DMS153 treated with DMSO at 0.1 percent for 48 hours (cell line): ENCODE measurements around the gene TTC12.

Experiments used
- DNase-seq: peaks from one replicate; lab custom pipeline; 2025; ENCODE audit not compliant: unreplicated experiment; lab: John Stamatoyannopoulos, UW

The TTC12 gene

DNA sequence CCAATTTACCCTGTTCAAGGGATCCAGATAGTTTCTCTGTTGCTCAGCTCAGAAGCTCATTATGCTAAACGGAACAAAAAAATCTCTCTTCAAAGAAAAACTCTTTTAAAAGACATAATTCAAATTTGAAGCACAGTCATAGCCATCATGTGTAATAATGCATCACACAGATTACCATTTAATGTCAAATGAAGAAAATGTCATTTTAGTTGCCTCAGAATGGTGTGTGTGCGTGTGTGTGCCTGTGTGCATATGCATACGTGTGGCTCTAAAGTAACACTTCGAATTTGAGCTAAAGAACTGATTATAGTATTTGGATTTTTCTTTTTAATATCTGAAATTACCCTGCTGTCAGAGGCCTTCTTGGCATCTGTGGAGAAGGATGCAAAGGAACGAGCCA, 9.9 kb downstream of the TTC12 start:
- DNase-seq = no peak

DNA sequence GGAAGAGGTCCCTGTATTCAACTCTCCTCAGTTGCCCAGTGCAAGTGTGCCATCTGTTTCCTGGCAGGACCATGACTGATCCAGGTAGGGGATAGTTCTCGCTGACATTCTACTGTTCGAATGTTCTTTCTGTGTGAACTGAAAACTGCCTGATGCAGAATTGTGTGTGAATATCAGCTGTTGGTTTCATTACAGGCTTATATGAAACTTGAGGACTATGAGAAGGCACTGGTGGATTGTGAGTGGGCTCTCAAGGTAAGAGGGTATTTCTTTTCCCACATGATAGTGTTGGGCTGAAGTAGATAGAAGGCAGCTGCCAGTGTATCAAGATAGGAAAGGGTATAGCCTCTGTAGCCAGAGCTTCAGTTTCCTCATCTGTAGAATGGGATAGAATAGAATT, 15.3 kb downstream of the TTC12 start:
- DNase-seq = no peak

DNA sequence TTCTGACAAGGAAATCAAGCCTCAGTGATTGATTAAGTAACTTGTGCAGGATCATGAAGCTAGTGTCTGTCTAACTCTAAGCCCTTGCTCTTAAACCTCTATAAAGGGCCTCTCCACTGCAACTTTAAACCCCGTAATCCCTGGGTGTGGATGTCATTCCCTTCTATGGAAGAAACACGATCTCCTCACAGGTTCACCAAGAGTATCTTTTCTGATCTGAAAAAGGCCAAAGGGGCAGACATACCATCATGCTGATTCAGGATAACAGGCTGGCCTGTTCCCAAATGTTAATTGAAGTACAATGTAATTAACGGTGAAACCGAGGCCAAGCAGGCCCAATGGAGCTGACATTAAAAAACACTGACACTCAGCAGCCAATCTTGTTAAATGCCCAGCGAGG, 17.1 kb downstream of the TTC12 start:
- no peak for DNase-seq

DNA sequence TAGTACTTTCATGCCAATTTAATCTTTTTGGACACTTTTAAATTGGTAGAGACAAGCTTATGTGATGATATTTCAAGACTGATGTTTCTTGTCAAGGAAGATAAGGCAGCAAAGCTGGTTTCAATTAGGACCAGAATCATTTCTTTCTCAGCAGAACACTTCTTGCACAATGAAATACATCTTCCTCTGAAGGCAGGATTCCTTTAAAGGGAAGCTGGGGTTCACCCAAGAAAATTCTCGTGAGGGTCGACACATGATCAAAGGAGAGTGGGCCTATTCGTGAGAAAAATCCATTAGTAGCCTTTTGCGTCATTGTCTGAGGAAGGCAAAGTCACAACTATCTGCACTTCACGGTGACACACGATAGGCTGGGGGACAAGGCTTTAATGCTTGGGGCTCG, 17.6 kb downstream of the TTC12 start:
- DNase-seq = no peak

DNA sequence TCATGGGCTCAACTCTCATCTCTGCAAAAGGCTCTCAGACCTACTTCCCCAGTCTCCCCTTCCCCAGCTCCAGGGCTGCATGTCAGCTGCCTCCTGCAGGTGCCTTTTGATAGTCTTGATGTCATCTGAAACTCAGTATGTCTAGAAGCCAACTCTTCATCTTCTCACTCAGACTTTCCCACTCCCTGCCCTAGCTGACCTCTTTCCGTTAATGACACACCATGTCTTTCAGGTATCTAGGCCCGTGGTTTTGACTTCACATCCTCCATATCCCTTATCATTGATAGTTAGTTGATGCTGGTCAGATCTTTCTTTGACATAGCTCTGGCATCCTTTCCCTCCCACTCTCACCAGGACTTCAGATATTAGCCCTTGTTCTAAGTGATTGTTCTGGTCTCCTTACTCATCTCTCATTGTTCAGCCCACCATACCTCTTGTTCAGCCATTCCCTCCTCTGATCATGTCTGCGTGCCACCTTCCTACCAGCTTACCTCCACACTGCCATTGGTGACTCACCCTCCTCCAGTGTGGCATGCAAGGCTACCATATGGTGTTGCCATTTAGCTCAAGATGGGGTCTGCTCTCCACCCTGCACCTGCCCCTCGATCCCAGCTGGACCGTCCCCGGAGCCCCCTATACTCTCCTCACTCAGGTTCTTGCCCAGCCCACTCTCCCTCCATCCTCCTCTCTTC, 18.4 kb downstream of the TTC12 start:
- DNase-seq = no peak

DNA sequence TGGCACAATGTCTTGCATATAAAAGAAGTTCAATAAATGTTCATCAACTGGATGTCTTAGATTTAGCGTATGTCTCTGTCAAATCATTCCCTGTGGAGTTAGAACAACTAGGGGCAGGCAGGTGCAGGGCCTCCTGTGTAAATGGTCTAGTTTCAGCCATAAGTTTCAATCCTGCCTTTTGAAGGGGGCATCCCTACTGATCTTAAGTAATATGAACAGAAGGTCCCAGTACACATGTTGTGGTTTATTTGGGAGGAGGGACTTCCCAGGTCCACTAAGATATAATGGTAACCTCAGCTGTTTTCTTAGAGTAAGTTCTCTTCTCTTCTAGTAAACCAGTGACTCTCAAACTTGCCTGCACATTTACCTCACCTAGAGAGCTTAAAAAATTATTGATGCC, 19.8 kb downstream of the TTC12 start:
- no peak for DNase-seq

DNA sequence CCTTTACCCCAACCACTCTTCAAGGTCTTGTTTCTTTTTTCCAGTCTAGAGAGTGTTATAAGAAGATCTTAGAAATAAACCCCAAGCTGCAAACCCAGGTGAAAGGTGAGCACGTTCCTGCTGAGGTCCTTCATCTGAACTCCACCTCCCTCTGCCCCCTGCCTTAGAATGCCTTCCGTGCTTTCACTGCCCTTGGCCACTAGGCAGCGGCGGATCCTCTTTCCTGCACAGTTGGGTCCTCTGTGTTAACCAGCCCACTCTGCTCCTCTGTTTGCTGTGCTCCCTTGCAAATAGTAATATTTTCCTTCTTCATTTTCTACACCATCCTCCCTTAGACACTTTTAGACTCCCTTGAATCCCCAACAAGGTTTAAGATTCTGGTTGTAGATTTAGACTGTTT, 24.3 kb downstream of the TTC12 start:
- no peak for DNase-seq

DNA sequence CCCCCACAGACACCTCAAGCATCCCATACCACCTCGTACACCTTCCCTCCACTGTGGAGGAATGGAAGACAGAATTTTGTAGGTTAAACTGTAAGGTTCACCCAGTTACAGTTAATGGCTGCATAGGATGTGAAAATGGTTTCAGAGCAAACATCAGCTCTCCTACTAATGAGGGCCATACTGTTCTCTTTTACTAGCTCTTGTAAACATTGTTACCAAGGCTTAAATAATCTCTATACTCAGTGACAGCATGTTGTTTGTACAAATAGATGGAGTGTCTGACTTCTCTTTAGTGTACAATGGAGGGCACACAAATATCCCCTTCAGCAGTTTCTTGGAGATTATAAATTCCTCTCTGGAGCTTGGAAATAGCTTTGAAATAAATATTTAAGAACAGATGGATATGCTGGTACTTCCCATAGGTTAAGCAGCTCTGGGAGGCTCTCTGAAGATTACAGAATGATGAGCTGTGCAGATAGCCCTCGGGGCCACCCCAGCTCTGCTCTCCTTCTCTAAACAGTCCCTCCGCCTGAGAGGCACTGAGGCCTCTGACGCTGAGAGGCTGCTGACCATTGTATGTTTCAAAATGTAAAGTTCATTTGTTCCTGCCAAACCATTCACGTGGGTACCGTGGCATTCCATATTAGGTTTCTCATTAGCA, 25.7 kb downstream of the TTC12 start:
- DNase-seq = no peak

DNA sequence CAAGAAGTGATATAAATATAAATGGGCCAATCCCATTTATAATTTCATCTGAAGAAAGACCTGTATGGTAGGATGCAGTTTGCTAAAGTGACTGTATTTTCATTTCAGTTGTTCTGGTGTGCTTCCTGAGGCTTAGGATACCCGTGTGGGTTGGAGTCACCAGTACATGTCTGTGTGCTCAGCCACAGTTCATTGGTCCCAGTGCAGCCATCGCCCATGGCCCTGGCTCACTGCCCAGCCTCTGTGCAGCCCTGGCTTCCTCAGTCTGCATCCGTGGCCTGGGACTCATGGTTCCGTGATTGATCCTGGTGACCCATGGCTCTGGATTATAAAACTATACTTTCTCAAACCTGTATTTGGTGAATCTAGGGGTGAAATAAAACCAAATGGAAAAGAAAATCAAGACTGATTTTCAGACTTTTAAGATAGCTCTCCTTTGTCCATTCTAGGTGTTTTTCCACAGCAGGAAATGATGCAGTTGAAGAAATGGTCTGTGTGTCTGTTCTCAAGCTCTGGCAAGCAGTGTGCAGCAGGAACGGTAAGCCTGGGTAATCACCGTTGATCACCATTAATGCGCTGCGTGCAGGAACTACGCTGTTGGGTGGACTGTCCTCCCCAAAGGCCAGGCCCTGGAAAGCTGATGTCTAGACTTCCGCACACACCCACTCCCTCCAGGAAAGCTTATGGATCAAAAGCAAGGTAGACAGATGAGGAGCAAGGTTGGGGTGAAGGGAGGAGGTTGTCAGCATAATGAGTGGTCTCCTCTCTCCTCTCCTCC, 27.2 kb downstream of the TTC12 start:
- peak; percentile 26 for DNase-seq

DNA sequence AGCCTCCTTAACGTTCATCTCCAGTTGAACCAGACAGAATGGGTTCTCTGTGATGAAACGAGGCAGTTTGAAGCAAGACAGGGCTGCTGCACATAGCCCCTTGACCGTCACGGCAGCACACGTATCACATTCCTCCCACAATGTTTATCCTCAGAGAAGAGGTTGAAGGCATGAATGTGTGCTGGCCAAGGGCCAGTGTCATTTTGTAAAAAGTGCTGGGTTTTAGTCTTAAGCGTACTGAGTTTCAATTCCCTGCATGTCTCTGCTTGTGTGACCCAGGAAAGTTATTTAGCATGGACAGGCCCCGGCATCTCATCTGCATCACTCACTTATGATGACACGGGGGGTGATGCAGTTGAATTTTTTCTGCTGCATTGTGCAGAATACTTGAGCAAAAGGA, 31.6 kb downstream of the TTC12 start:
- DNase-seq = no peak

DNA sequence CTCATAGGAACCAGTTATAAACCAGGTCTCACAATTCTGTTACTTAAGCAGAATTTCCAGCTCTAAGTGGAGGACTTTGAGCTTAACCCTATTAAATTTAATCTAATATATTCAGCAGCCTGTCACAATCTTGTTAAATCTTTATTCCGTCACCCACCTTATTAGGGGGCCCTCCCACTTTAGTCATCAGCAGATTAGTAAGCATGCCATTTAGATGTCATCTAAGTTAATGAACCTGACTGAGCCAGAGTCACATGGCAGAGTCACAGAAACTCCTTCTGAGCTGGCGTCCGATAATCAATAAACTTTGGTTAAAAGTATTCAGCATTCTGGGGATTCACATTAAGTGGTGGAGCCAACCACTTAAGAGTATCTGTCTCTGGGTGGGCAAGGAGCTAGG, 35.1 kb downstream of the TTC12 start:
- DNase-seq = no peak

DNA sequence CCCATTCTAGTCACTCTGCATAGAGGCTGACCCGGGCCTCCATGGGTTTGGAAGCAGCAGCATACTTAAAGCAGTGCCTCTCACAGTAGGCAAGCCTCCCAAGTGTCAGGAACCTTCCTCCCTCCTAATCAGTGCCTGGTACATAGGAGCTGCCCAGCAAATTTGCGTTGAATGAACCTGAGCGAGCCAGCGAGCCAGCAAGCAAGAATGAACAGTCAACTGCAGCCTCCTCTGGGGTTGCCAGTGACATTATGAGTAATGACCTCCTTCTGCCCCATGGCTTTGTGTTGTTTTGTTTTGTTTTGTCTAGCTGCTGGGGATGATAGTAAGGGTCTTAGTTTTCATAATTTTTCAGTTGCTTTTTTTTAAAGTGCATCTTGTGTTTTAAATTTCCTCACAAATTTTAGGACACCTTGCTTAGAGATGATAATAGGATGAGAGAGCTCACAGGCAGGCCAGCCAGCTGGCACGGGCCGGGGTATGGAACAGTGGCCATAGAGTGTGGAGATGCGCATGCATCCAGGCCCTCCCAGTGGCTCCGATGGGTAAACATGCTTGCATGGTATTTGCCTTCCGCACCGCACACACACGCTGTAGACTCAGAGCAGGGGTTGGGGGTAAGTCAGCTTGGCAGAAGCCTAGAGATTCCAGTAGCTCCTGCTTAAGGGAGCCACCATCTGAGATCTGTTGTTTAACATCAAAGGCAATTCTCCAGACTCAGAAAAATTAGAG, 36.1 kb downstream of the TTC12 start:
- DNase-seq = no peak

DNA sequence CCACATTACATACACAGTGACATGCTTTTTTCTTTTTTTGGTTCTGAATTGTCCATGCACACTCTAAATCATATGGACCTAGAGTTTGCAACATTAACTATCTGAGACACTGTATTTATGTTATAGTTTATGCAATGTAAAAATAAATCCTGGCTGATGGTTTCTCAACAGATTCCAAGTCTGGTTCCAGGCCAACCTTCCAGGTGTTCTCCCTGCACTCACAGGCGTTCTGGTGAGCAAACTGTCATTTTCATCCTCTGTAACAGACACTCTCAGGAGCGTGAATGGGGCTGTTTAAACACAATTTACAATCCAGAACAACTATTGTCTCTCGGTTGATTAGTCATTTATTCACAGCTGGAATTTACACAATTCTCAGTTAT, 36.7 kb downstream of the TTC12 start:
- DNase-seq = no peak

DNA sequence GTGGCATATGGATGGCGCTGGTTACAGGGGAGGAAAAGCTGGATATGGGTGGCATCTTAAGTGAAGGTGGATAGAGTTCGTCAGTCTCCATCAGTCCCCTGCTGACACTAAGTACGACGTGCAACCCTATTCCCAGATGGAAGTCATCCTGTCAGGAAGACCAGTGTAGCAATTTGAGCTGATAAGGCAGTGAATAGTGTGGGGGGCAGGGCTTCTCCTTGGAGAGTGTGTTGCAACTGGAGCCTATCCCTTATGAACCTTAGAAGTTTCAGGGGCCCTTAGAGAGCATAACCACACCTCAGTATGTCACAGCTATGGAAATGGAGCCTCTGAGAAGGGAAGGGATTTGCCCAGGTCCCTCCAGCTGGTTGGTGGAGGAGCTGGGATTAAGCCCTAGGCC, 37.1 kb downstream of the TTC12 start:
- DNase-seq = no peak

DNA sequence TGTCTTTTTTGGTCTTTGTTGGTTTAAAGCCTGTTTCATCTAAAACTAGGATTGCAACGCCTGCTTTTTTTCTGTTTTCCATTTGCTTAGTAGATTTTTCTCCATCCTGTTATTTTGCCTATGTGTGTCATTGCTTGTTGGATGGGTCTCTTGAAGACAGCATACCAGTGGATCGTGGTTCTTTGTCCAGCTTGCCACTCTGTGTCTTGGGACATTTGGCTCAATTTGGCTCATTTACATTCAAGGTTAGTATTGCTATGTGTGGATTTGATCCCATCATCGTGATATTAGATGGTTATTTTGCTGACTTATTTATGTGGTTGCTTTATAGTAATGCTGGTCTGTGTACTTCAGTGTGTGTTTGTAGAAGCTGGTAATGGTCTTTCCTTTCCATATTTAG, 41.8 kb downstream of the TTC12 start:
- DNase-seq = no peak

DNA sequence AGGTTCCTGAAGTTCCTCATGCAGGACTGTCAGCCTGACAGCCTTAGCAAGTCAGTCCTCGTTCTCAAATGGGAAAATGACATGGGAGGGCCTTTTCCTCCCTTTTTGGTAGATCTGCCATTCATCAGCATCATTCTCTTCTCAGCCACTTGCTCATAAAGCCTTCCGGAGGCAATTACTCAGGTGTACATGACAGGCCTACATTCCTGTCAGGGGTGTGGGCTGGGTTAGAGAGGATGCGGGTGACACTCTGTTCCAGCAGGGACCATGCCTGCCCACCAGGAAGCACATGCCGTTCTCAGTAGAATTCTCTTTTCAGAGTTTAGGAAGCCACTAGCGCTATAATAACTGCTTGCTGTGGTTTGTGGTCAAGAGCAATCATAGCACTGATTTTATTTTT, 49.0 kb downstream of the TTC12 start:
- no peak for DNase-seq

DNA sequence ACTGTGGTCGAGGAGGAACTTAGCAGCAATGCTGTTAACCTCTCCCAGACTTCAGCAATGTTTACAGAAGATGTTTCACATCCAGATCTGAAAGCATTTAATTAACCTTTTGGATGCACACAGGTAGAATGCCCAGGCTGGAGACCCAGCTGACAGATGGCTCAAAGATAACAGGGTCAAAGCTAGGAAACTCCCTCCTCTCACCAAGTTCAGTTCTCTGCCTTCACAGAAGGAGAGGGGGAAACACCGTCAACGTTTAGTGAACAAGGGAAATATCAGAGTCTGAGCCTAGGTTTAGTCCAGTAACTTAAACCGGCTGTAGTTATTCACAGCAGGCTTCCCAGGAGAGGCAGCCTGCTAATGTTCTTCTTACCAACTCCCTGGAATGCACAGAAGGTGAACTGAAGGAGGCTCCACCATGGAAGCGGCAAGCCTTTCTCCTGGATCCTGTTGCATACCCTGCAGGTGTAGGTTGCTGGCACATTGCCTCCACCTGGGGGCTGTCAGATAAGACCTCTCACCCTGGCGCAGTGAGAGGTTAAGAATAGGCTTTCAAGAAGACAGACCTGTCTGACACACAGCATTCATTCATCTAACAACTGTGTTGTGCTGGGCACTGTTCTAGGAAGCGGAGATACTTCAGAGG, 49.7 kb downstream of the TTC12 start:
- no peak for DNase-seq

DNA sequence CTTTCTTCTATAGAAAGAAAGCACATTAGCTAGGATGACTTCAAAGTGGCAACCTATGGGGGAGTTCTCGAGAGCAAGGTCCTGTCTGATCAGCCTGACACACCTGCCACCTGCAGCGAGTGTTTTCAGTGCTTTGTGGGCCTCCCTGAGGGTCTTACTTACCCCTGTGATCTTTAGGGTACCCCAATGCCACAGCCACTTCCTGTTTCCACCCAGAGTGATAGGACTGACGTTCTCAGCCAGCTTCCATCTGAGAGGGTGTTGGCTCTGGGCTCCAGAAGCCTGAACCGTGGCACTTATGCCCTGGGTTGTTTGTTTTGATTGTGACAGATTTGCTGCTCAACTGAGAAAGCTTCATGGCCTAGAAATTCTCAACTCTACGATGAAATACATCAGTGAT, 51.5 kb downstream of the TTC12 start:
- no peak for DNase-seq

DNA sequence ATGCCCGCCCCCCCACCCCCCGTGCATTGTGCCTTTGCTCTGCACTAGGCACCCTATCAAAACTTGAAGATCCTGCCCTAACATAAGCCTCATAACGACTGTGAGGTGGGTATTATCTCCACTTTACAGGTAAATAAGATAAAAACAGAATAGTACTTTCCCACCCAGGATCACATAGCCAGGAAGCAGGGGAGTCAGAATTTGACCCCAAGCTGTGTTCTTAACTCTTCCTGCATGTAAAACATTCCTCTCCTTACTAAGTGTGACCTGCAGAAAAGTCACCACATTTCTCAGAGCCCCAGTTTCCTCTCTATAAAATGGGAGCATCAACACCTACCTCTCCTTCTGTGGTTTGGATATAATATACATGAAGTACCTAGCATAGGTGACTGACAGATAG, 55.0 kb downstream of the TTC12 start:
- no peak for DNase-seq

DNA sequence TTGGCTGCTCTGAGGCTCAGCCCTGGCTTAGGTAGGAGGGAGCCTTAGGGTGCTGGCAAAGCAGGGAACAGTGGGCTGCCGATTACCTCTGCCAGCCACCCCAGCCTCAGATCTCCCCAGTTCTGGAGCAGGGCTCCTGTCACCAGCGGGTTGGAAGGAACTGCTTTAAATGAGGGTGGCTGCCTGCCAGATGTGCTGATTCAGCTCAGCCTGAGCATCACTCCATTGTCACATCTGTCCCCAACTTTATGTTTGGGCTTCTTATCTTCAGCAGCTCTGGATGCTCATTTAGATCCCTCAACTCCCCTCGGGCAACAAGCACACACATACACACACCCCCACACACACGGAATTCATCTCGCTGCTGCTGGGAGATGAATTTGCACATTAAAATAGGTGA, 56.3 kb downstream of the TTC12 start:
- no peak for DNase-seq

DNA sequence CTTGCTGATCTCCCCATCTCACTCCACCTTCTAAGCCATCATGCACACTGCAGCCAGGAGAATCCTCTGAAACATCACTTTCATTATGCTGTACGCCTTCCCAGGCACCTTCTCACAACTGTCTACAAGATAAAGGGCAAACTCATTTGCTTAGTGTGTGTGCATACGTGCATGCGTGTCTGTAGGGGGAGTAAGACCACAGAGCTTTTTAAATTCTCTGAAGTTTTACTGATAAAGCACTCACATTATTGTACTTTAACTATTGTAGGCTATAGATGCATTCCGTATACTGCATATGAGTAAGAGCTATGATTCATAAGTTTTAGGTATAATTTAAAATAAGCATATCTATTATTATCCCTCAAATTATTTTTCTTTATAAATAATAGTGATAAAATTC, 57.9 kb downstream of the TTC12 start:
- DNase-seq = no peak
